Measurements from ENCODE around the gene PMEPA1. TPM values are rescaled to one million over a fixed set of nuclear protein-coding genes. Genes with fewer than 3 reads are reported as not detected.

PMEPA1 gene
- total and polyA plus RNA-seq, 2 experiments from 2014 or later, result 8.8 to 10.9 TPM

DNA sequence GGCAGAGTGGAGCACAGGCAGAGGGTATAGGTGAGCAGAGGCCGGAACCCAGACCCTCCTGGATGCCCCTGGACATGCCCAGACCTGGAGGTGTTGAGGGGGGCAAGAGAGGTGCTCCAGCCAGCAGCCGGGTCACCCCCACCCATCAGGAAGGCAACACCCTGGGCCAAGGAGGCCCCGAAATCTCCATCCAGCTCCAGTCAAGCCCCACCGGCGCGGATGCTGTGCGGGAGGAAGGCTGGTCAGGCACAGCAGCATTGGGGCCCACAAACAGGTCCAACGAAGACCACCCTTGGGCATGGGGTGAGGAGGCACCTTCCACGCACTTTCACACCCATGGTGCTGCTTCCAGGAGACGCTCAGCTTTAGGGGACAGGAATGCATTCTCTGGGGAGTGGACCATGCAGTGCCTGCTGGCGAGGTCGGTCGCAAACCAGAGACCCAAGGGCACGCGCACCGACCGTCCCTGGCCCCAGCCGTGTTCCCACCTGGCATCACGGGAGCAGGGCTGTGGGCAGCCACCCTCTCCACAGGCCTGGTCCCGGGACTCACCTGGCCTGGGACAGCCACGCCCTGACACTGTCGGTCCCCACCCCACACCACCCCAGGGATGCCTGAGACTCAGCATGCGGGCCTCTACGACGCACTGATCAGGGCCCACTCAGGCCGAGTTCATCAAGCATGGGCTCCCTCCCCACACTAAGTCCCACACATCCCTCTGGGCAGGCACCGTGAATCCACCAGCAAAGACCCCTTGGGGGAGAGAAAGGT, 45.9 kb downstream of the PMEPA1 start:
- no peak for DNase-seq (ENCODE audit: low read depth in 1 of 2, low spot score in 1 of 2)
- H3K4me1 ChIP-seq (ENCODE audit: low read depth), result no peaks in the 10 kb centered on the region
- H3K27me3 ChIP-seq, result no peaks in the 10 kb centered on the region
- H3K4me3 ChIP-seq, result no peak overlapping the region
- H3K36me3 ChIP-seq, result no peaks in the 10 kb centered on the region
- TF ChIP-seq, protein P1, sequence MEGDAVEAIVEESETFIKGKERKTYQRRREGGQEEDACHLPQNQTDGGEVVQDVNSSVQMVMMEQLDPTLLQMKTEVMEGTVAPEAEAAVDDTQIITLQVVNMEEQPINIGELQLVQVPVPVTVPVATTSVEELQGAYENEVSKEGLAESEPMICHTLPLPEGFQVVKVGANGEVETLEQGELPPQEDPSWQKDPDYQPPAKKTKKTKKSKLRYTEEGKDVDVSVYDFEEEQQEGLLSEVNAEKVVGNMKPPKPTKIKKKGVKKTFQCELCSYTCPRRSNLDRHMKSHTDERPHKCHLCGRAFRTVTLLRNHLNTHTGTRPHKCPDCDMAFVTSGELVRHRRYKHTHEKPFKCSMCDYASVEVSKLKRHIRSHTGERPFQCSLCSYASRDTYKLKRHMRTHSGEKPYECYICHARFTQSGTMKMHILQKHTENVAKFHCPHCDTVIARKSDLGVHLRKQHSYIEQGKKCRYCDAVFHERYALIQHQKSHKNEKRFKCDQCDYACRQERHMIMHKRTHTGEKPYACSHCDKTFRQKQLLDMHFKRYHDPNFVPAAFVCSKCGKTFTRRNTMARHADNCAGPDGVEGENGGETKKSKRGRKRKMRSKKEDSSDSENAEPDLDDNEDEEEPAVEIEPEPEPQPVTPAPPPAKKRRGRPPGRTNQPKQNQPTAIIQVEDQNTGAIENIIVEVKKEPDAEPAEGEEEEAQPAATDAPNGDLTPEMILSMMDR (IDR thresholded peaks at IDR 0.05; ENCODE audit: low read depth, low read length), result no peak
- no peaks in the 10 kb centered on the region for H3K9me3 ChIP-seq (ENCODE audit: low read depth)
- no peak overlapping the region for H3K27ac ChIP-seq

DNA sequence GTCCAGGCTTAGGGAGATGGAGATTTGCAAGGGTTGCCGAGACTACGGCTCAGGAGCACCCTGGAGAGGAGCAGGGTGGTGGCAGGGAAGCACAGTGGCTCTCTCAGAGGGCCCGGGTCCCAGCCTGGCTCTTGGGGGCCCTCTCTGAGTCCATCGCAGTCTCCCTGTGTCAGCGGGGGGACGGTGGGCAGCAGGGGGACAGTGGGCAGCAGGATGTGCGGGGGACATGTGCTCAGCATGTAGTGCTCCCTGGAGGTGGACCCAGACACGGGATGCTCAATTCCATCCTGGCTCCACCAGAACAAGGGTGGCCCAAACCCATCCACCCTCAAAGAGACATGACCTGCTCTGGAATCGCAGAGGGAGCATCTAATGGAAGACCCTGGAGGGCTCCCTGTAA, 46.6 kb downstream of the PMEPA1 start:
- no peak overlapping the region for H3K4me3 ChIP-seq
- H3K36me3 ChIP-seq, result no peaks in the 10 kb centered on the region
- DNase-seq (ENCODE audit: low read depth in 1 of 2, low spot score in 1 of 2), result no peak
- H3K27ac ChIP-seq, result no peak overlapping the region
- no peaks in the 10 kb centered on the region for H3K4me1 ChIP-seq (ENCODE audit: low read depth)
- TF ChIP-seq, protein P1 (IDR thresholded peaks at IDR 0.05; ENCODE audit: low read depth, low read length), result no peak
- no peaks in the 10 kb centered on the region for H3K9me3 ChIP-seq (ENCODE audit: low read depth)
- H3K27me3 ChIP-seq, result no peaks in the 10 kb centered on the region

DNA sequence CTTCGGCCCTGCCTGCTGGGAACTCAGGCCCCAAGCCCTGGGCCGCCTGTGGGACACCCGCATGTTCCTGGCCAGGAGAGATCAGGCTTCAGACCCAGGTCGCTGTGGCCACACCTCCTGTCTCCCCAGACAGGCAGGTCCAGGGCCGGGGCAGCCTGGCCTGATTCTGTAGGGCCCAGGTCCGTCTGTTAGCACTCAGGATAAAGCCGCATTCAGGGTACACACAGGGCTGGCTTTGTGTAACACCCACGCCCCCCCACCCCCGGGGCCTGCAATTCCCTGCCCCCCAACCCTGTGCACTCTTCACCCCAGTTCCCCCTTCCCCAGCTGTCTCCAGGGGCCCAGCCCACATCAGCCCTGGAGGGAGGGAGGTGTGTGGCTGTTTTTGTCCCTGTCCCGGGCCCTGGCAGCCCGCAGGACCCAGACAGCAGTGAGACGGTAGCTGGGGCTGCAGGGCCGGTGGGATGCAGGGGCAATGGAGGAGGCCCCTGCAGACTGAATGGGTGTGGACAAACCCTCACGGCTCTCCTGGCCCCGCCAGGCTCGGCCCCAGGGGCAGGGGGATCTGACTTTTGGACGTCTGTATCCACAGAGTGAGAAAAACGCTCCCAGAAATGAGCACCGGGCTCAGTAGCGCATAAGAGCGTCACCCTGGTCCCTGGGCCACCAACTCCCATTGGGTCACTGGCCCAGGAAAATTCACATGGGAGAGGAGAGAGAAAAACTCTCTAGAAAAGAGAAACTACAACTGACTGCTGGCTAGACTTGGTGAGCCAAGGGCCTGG, 47.2 kb downstream of the PMEPA1 start:
- H3K27ac ChIP-seq, result no peak overlapping the region
- H3K4me3 ChIP-seq, result no peak overlapping the region
- DNase-seq (ENCODE audit: low read depth in 1 of 2, low spot score in 1 of 2), result no peak
- TF ChIP-seq, protein P1 (IDR thresholded peaks at IDR 0.05; ENCODE audit: low read depth, low read length), result no peak
- no peaks in the 10 kb centered on the region for H3K27me3 ChIP-seq
- no peaks in the 10 kb centered on the region for H3K36me3 ChIP-seq
- no peaks in the 10 kb centered on the region for H3K4me1 ChIP-seq (ENCODE audit: low read depth)
- no peaks in the 10 kb centered on the region for H3K9me3 ChIP-seq (ENCODE audit: low read depth)

DNA sequence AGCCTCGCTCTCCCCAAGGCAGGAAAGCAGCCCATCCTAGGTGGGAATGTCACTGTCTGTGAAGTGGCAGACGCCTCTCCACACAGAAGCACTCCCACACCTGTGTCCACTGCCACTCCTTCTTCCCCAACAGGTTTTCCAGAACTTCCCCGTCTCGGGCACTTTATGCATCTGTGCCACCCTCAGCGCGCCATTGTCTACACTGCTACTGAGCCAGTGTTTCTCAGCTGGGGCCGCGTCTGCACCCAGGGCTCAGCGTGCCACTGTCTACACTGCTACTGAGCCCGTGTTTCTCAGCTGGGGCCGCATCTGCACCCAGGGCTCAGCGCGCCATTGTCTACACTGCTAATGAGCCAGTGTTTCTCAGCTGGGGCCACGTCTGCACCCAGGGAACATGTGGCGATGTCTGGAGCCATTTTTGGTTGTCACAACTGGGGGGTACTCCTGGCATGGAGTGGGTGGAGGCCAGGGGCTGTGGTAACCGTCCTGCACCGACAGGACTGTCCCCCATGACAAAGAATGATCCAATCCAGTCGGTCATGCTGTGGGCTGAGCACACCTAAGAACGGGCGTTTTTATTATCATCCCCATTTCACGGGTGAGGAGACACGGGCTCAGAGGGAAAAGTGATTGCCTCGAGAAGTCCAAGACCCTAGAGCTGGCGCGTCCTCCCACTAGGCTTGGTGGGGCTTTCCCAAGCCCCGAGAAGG, 47.9 kb downstream of the PMEPA1 start:
- Histone ChIP-seq H3K4me3 (no peak overlapping the region), H3K4me1 (ENCODE audit: low read depth) (no peaks in the 10 kb centered on the region), H3K27me3 (no peaks in the 10 kb centered on the region), H3K9me3 (ENCODE audit: low read depth) (no peaks in the 10 kb centered on the region), H3K36me3 (no peaks in the 10 kb centered on the region), H3K27ac (no peak overlapping the region)
- no peak for DNase-seq (ENCODE audit: low read depth in 1 of 2, low spot score in 1 of 2)
- TF ChIP-seq, protein P1 (IDR thresholded peaks at IDR 0.05; ENCODE audit: low read depth, low read length), result no peak

DNA sequence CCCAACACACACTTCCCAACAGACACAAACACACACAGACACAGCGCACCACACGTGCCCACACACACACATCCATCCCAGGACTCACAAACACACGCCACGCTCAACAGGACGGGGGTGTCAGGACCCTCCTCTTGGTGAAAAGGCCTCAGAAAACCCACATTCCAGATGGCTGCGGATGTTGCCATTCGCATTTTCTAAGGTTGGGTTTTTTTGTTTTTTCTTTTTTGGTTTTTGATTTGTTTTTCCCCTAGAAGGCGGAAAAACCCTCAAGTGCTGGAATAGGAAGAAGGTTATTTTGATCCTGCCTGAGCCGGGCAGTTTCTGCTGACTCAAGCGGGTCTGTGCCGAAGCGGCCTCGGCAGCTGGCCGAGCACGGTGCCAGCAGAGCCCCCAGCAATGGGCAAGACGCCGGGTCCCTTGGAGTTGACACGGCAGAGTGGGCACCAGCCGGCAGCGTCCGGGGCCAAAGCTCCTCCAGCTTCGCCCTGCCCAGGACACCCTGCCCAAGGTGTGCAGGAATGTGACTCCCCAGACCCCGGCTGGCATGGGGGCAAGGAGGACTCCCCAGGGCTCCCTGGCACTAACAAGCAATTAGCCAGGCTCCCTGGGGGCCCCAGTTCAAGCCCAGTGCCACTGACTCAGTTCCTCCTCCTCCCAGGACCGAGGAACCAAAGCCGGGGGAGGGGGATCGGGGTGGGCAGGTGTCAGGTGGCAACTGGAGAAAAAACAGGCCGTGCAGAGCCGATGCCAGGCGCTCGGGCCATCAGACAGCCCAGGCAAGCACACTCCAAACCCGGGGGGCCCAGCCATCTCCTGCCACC, 48.7 kb downstream of the PMEPA1 start:
- Histone ChIP-seq H3K27ac (no peak overlapping the region), H3K4me3 (no peak overlapping the region), H3K36me3 (no peaks in the 10 kb centered on the region), H3K9me3 (ENCODE audit: low read depth) (no peaks in the 10 kb centered on the region), H3K27me3 (no peaks in the 10 kb centered on the region), H3K4me1 (ENCODE audit: low read depth) (no peaks in the 10 kb centered on the region)
- TF ChIP-seq, protein P1 (IDR thresholded peaks at IDR 0.05; ENCODE audit: low read depth, low read length), result no peak
- no peak for DNase-seq (ENCODE audit: low read depth in 1 of 2, low spot score in 1 of 2)
